Fibroblast of villous mesenchyme (primary cell): ENCODE measurements around the gene B9D1. TPM values are rescaled to one million over a fixed set of nuclear protein-coding genes. Genes with fewer than 3 reads are reported as not detected.

Source experiments
- DNase-seq: peaks from one replicate; pipeline ENCODE4 v3.0.0-alpha.2; 2010; ENCODE audit warnings: low read depth
- H3K4me3 ChIP-seq: 2 replicates; pipeline ENCODE4 v1.5.1; 2011; ENCODE audit warnings: low read depth, mild to moderate bottlenecking, low read length
- total RNA-seq: library from RNA; depleted of rRNA; stranded (reverse); fragments of >200 nt; gene quantifications from 2 replicates; pipeline ENCODE4 v1.2.3, GENCODE V29; 2012
- TF ChIP-seq, protein P1 (sequence below): IDR thresholded peaks from 2 replicates; pipeline ENCODE4 v1.5.1; 2012; ENCODE audit warnings: low read depth, mild to moderate bottlenecking, low read length; ENCODE audit not compliant: insufficient read depth

B9D1 gene
- total RNA-seq, 1 donor: 40.2 TPM

DNA sequence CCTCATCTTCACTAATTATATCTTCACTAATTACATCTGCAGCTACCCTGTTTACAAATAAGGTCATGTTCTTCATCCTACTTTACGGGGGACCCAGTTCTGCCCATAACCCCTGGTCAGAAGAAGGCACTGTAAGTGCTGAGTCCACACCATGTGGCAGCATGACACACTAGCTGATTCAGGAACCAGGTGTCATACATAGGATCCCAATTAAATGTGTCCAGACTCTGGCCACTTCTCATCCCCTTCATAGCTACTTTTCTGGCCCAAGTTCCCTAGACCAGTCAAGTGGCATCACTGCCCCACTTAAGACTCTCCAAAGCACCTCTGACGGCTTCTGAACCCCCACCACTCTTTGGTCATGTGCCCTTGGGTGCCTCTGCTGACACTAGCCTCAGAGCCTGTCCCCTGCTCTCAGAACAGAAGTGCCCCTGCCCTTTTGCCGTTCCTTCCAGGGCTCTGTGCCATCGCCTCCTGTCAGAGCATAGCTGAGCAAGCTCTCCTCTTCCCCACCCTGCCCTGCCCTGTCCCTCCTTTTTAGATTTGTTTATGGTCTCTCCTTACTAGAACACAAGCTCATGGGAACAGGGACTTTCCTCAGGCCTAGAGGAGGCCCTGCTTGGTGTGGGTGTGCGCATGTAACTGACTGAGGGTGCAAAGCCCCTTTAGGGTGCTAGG is 61.1 kb downstream of the B9D1 start:
- DNase-seq: no peak
- no peak overlapping the region for H3K4me3 ChIP-seq
- TF ChIP-seq, protein P1, sequence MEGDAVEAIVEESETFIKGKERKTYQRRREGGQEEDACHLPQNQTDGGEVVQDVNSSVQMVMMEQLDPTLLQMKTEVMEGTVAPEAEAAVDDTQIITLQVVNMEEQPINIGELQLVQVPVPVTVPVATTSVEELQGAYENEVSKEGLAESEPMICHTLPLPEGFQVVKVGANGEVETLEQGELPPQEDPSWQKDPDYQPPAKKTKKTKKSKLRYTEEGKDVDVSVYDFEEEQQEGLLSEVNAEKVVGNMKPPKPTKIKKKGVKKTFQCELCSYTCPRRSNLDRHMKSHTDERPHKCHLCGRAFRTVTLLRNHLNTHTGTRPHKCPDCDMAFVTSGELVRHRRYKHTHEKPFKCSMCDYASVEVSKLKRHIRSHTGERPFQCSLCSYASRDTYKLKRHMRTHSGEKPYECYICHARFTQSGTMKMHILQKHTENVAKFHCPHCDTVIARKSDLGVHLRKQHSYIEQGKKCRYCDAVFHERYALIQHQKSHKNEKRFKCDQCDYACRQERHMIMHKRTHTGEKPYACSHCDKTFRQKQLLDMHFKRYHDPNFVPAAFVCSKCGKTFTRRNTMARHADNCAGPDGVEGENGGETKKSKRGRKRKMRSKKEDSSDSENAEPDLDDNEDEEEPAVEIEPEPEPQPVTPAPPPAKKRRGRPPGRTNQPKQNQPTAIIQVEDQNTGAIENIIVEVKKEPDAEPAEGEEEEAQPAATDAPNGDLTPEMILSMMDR: no peak

DNA sequence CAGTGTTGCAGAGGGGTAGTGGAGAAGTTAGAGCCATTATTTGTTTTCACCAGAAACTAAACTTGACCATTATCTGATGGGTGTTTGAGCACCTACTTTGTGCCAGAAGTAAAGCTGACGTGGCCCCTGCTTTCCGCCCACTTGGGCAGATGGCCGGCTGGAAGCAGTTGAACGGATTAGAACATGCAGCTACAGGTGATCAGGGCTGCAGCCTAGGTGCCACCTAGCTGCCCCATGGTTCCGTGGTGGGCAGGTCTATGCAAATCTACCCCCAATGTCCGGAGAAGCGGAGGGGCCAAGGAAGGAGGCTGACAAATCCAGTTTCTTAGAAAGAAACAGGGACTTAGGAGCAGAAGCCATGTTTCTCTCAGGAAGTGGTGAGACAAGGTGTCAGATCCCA is 62.7 kb downstream of the B9D1 start:
- TF ChIP-seq, protein P1: no peak
- DNase-seq: no peak
- H3K4me3 ChIP-seq: no peak overlapping the region

DNA sequence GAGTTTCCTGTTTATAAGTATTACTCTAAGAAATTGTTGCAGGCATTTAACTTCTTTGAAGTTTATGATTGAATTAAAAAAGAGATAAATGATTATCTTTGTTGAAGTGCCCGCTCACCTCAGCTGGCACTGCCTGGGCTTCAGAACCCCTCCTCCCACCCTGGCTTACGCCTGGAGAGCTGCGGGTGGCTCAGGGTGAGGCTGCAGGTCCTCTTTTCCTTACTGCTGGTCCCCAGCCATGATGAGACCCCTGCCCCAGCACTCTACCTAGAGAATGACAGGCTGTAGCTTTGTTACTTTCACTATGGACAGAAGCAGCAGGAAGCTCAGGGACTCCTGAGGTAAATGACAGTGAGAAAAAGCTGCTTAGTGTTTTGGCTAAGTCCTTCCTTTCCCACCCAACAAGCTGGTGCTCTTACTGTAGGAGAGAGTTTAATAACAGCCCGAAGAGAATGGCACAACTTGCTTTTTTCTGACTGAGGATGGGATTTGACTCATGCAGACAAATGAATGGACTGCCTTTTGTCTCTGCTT is 63.2 kb downstream of the B9D1 start:
- TF ChIP-seq, protein P1: no peak

DNA sequence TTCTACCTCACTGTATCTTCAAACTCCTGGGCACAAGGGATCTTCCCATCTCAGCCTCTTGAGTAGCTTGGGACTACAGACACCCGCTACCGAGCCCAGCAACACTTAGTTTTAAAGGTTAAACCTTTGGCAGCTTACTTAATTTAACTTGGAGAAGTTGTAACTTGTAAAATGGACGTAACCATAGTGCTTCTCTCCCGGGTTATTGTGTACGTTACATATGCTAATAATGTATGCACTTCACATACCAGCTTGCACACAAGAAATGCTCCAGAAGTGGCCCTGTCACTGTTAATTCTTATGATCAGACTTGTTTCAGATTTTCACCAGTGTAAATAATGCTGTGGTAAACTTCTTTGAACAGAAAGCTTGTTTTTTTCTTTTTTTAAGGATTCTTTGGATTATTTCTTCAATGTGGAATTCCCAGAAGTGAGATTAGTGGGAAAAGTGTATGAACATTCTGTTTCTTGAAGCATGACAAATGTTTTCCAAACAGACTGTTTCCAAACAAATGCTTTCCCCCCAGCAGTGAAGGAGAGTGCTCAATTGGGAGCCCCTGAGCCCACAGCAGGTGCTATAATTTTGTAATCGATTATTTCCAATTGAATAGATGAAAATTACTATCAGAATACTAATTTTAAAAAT is 63.8 kb downstream of the B9D1 start:
- DNase-seq: no peak
- TF ChIP-seq, protein P1: no peak

More for the DNA sequence above, 63.2 kb downstream of the B9D1 start:
- no peak for DNase-seq
- no peak overlapping the region for H3K4me3 ChIP-seq

DNA sequence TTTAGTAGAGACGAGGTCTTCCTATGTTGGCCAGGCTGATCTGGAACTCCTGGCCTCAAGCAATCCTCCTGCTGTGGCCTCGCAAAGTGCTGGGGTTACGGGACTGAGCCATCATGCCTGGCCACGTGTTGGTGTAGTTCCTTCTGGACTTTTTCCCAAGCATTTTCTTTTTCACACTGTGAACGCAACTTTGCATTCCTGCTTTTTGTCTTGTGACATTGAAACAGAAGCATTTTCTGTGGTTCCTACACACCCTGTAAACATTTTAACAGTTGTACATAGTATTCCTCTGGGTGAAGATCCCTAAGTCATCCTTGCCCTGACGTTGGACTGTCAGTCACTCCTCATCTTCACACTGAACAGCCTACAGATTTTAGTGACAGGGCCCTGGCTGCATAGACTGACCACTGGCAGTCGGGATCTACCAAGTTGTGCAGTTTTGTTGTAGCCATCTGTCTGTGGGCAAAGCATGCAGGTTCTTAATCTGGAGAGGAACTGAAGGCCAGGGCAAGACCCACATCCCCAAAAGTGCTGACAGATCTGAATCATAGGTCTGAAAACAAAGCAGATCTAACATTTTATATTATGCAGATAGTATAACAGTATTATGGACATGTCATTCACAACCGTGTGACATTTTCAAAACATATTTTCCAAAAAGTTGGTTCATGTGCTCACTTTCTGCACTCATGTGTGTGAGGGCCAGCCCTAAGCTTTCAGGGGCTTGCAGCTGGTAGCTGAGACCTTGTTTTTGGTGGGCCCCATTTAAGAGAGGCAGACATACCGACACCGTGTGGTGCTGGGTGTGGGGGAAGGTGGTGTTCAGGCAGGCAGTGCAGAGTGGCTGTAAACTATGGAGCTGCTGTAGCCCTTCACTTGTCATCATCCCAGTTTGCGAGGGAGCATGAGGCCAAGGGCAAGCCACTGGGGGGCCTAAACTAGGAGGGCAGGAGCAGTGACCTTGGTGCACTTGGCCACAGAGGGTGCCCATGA is 65.4 kb downstream of the B9D1 start:
- no peak overlapping the region for H3K4me3 ChIP-seq
- TF ChIP-seq, protein P1: no peak
- DNase-seq: peak; percentile 79

More for the DNA sequence above, 63.8 kb downstream of the B9D1 start:
- no peak overlapping the region for H3K4me3 ChIP-seq

DNA sequence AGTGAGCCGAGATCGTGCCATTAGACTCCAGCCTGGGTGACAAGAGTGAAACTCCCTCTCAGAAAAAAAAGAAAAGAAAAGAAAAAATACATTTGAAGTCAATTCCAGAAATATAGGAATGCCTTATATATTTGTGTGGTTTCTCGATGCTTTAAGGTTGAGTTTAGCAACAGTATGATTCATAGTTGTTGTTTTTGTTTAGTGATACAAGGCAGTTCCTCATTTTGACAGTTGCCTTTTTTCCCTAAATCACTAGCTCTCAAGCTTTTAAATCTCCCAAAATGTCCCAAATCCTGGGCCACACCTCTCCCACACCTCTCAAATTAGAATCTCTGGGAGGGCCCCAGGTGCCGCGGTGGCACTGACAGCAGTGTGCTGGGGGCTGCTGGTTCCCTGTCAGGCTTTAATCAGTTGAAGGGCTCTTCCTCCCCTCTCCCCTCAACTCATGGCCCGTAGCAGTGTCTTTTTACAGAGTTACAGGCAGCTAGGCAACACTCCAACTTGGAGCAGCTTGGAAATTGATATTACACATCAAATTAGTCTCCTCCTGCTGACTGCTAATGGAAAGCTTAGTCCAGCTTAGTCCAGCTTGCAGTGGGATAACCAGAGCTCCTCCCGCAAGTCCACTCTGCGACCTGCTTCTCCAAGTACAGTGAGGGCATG is 66.9 kb downstream of the B9D1 start:
- TF ChIP-seq, protein P1: no peak
- H3K4me3 ChIP-seq: no peak overlapping the region
- peak; percentile 46 for DNase-seq
